Measurements from ENCODE around the gene SKAP1.

Gene SKAP1

DNA sequence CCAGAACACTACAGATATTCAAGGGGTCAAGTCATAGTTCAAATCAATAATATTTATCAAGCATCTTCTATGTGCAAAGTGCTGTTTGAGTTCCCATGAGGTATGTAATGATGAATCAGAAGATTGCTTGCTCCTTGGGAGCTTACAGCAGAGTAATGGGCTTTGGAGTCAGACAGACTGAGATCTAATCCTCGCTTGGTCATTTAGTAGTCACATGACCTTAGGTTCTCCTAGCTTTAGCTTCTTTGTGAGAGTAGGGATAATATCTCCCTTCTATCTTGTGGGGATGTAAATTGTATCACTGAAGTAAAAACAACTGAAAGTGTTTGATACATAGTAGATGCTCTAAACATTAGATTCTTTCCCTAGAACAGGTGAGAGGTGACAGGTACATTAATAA lies 292.4 kb downstream of the SKAP1 start:
- ATAC-seq: no peak

DNA sequence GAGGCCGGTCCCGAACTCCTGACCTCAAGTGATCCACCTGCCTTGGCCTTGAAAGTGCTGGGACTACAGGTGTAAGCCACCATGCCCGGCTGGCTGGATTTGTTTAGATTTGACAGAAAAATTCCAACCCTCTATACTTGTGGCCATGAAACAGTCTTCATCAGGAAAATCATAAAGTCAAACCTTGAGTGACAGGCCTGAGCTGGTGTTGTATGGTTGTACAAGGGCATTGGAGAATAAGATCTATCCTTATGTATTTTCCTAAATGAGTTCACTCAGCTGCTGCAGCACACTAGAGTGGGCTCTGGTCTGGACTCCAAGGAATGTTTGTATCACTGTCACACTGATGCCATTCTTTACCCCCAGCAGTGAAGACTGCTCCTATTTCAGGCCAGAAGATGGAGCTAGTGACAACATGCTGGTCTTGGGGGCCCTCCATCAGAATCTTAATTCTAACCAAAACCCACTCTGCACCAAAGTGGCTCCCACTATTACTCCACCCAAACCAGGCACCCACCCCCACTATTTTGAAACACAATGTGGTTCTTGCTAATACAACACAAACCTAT lies 295.0 kb downstream of the SKAP1 start:
- no peak for TF ChIP-seq ZNF70 (CRISPR knock-in tag; IDR thresholded peaks at IDR 0.05)
- TF ChIP-seq TOX (CRISPR knock-in tag; IDR thresholded peaks at IDR 0.05; ENCODE audit: borderline replicate concordance): no peak
- no peak for TF ChIP-seq ZC3H10 (CRISPR knock-in tag; IDR thresholded peaks at IDR 0.05)
- TF ChIP-seq, protein P1, sequence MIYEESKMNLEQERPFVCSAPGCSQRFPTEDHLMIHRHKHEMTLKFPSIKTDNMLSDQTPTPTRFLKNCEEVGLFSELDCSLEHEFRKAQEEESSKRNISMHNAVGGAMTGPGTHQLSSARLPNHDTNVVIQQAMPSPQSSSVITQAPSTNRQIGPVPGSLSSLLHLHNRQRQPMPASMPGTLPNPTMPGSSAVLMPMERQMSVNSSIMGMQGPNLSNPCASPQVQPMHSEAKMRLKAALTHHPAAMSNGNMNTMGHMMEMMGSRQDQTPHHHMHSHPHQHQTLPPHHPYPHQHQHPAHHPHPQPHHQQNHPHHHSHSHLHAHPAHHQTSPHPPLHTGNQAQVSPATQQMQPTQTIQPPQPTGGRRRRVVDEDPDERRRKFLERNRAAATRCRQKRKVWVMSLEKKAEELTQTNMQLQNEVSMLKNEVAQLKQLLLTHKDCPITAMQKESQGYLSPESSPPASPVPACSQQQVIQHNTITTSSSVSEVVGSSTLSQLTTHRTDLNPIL (CRISPR knock-in tag; IDR thresholded peaks at IDR 0.05; ENCODE audit: low read depth): no peak
- no peak for TF ChIP-seq ZFP3 (CRISPR knock-in tag; IDR thresholded peaks at IDR 0.05)
- TF ChIP-seq, protein P2, sequence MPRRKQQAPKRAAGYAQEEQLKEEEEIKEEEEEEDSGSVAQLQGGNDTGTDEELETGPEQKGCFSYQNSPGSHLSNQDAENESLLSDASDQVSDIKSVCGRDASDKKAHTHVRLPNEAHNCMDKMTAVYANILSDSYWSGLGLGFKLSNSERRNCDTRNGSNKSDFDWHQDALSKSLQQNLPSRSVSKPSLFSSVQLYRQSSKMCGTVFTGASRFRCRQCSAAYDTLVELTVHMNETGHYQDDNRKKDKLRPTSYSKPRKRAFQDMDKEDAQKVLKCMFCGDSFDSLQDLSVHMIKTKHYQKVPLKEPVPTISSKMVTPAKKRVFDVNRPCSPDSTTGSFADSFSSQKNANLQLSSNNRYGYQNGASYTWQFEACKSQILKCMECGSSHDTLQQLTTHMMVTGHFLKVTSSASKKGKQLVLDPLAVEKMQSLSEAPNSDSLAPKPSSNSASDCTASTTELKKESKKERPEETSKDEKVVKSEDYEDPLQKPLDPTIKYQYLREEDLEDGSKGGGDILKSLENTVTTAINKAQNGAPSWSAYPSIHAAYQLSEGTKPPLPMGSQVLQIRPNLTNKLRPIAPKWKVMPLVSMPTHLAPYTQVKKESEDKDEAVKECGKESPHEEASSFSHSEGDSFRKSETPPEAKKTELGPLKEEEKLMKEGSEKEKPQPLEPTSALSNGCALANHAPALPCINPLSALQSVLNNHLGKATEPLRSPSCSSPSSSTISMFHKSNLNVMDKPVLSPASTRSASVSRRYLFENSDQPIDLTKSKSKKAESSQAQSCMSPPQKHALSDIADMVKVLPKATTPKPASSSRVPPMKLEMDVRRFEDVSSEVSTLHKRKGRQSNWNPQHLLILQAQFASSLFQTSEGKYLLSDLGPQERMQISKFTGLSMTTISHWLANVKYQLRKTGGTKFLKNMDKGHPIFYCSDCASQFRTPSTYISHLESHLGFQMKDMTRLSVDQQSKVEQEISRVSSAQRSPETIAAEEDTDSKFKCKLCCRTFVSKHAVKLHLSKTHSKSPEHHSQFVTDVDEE (CRISPR knock-in tag; IDR thresholded peaks at IDR 0.05): no peak

More for the DNA sequence above, 292.4 kb downstream of the SKAP1 start:
- TF ChIP-seq, protein P3, sequence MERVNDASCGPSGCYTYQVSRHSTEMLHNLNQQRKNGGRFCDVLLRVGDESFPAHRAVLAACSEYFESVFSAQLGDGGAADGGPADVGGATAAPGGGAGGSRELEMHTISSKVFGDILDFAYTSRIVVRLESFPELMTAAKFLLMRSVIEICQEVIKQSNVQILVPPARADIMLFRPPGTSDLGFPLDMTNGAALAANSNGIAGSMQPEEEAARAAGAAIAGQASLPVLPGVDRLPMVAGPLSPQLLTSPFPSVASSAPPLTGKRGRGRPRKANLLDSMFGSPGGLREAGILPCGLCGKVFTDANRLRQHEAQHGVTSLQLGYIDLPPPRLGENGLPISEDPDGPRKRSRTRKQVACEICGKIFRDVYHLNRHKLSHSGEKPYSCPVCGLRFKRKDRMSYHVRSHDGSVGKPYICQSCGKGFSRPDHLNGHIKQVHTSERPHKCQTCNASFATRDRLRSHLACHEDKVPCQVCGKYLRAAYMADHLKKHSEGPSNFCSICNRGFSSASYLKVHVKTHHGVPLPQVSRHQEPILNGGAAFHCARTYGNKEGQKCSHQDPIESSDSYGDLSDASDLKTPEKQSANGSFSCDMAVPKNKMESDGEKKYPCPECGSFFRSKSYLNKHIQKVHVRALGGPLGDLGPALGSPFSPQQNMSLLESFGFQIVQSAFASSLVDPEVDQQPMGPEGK (CRISPR knock-in tag; IDR thresholded peaks at IDR 0.05; ENCODE audit: borderline replicate concordance): no peak
- TF ChIP-seq ZFP30 (CRISPR knock-in tag; IDR thresholded peaks at IDR 0.05): no peak
- TF ChIP-seq, protein P1 (CRISPR knock-in tag; IDR thresholded peaks at IDR 0.05; ENCODE audit: low read depth): no peak
- TF ChIP-seq CSRNP3 (CRISPR knock-in tag; IDR thresholded peaks at IDR 0.05): no peak
- TF ChIP-seq ZC3H10 (CRISPR knock-in tag; IDR thresholded peaks at IDR 0.05): no peak
- TF ChIP-seq ESRRG (CRISPR knock-in tag; IDR thresholded peaks at IDR 0.05): no peak
- no peak for TF ChIP-seq ZNF565 (CRISPR knock-in tag; conservative IDR thresholded peaks at IDR 0.05; ENCODE audit: low read depth)
- TF ChIP-seq ARNTL (CRISPR knock-in tag; IDR thresholded peaks at IDR 0.05; ENCODE audit: borderline replicate concordance, low read depth): no peak
- TF ChIP-seq TCF4 (CRISPR knock-in tag; IDR thresholded peaks at IDR 0.05; ENCODE audit: borderline replicate concordance): no peak
- TF ChIP-seq TOX (CRISPR knock-in tag; IDR thresholded peaks at IDR 0.05; ENCODE audit: borderline replicate concordance): no peak
- TF ChIP-seq, protein P2 (CRISPR knock-in tag; IDR thresholded peaks at IDR 0.05): no peak
- TF ChIP-seq SNAI2 (CRISPR knock-in tag; IDR thresholded peaks at IDR 0.05): no peak
- TF ChIP-seq PPARA (CRISPR knock-in tag; IDR thresholded peaks at IDR 0.05; ENCODE audit: borderline replicate concordance): no peak
- TF ChIP-seq RARB (CRISPR knock-in tag; IDR thresholded peaks at IDR 0.05): no peak

DNA sequence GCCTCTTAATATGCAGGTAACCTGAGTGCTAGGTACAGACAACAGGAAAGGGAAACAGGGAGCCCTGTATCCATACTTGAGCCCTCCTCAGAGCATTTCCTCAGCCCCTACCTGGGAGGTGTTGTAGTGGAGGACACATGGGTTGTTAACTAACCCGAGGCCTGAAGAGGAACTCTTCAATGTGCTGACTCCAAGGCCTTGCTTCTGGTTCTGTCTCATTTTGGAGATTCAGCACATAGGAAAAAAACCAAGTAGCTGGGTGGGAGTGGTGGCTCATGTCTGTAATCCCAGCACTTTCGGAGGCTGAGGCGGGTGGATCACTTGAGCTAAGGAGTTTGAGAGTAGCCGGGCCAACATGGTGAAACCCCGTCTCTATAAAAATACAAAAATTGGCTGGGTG lies 297.6 kb downstream of the SKAP1 start:
- no peak for ATAC-seq
- TF ChIP-seq CSRNP3 (CRISPR knock-in tag; IDR thresholded peaks at IDR 0.05) (no peak), ZFP3 (CRISPR knock-in tag; IDR thresholded peaks at IDR 0.05) (no peak), ISL1 (CRISPR knock-in tag; IDR thresholded peaks at IDR 0.05) (no peak), TCF4 (CRISPR knock-in tag; IDR thresholded peaks at IDR 0.05; ENCODE audit: borderline replicate concordance) (no peak), TOX (CRISPR knock-in tag; IDR thresholded peaks at IDR 0.05; ENCODE audit: borderline replicate concordance) (no peak), BACH2 (CRISPR knock-in tag; IDR thresholded peaks at IDR 0.05; ENCODE audit: borderline replicate concordance) (no peak), ZC3H10 (CRISPR knock-in tag; IDR thresholded peaks at IDR 0.05) (no peak), ZNF70 (CRISPR knock-in tag; IDR thresholded peaks at IDR 0.05) (no peak)
- TF ChIP-seq, protein P1 (CRISPR knock-in tag; IDR thresholded peaks at IDR 0.05; ENCODE audit: low read depth): no peak

More for the DNA sequence above, 295.0 kb downstream of the SKAP1 start:
- ATAC-seq: no peak

All from SK-N-SH treated with all-trans-retinoic acid at 6 μM for 48 hours (cell line).